ENCODE results near the gene AOX1. TPM values are rescaled to one million over a fixed set of nuclear protein-coding genes. Genes with fewer than 3 reads are reported as not detected.

The AOX1 gene
- total RNA-seq, 4 donors from 2014 or later = 47.2 to 144 (median 69.8) TPM

DNA sequence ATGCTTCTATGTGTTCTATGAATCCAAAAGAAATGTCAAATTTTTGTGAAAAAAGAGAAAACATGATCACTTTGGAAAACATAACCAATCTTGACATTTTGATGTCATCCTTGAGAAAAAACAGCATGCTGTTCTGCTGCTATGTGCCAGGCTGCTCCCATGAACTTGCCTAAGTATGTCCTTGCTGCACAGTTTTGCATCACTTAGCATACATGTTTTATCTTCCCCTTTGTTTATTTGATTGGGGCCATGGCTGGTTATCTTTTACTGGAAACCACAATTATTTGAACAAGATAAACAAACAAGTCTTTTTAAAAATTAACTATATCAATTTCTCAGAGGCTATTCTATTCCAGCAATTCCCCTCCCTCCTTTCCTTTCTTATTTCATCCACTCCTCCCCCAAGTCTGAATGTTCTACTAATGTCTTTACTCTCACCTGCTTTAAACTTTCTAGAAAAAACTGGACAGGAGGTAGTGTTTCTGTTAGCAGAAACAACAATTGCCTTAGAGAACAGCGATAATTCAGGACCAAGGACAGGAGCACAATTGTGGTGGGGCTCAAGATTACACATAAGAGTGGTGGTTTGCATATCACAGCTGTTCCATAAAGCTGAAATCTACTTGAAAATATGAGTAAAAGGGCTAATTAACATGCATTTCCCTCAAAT lies 6.7 kb downstream of the AOX1 start:
- TF ChIP-seq, protein P1, sequence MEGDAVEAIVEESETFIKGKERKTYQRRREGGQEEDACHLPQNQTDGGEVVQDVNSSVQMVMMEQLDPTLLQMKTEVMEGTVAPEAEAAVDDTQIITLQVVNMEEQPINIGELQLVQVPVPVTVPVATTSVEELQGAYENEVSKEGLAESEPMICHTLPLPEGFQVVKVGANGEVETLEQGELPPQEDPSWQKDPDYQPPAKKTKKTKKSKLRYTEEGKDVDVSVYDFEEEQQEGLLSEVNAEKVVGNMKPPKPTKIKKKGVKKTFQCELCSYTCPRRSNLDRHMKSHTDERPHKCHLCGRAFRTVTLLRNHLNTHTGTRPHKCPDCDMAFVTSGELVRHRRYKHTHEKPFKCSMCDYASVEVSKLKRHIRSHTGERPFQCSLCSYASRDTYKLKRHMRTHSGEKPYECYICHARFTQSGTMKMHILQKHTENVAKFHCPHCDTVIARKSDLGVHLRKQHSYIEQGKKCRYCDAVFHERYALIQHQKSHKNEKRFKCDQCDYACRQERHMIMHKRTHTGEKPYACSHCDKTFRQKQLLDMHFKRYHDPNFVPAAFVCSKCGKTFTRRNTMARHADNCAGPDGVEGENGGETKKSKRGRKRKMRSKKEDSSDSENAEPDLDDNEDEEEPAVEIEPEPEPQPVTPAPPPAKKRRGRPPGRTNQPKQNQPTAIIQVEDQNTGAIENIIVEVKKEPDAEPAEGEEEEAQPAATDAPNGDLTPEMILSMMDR (IDR thresholded peaks at IDR 0.05) = no peak
- TF ChIP-seq POLR2A (IDR thresholded peaks at IDR 0.05) = no peak
- intact Hi-C loops (cut with DNase I) = no loop called here
- Histone ChIP-seq H3K27me3 (no peaks in the 10 kb centered on the region), H3K36me3 (no peaks in the 10 kb centered on the region), H3K4me1 (no peaks in the 10 kb centered on the region), H3K9me3 (no peaks in the 10 kb centered on the region), H3K27ac (no peak overlapping the region), H3K4me3 (replicated peaks in 1 of 3) (no peak overlapping the region)
- no peak for DNase-seq
- 34 to 42% methylated on average over 1 of the region's 1 CpG for WGBS, 2 donors

DNA sequence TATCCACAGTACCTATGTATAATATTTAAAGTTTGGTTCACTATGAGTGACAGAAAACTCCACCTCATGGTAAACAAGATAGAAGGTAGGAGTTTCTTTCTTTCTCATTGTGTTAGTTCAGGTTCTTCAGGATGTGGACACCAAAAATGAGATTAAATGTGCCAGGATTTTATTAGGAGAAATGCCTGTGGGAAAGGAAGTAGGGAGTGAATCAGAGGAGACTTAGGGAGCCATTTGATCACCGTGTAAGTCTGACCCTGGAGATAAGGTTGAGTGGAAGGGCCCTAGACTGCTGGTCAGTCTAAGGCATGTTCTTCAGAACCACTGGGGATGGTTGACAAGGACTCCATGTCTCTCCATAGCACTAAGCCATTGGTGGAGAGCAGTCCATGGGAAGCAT lies 8.1 kb downstream of the AOX1 start:
- TF ChIP-seq POLR2A (IDR thresholded peaks at IDR 0.05) = no peak
- TF ChIP-seq, protein P1 (IDR thresholded peaks at IDR 0.05) = no peak
- Histone ChIP-seq H3K4me3 (replicated peaks in 1 of 3) (no peak overlapping the region), H3K27me3 (no peaks in the 10 kb centered on the region), H3K9me3 (no peaks in the 10 kb centered on the region), H3K36me3 (no peaks in the 10 kb centered on the region), H3K4me1 (no peaks in the 10 kb centered on the region), H3K27ac (no peak overlapping the region)
- 74 to 75% methylated on average over 1 of the region's 1 CpG for WGBS, 2 donors
- DNase-seq = no peak
- intact Hi-C loops (cut with DNase I) = no loop called here

DNA sequence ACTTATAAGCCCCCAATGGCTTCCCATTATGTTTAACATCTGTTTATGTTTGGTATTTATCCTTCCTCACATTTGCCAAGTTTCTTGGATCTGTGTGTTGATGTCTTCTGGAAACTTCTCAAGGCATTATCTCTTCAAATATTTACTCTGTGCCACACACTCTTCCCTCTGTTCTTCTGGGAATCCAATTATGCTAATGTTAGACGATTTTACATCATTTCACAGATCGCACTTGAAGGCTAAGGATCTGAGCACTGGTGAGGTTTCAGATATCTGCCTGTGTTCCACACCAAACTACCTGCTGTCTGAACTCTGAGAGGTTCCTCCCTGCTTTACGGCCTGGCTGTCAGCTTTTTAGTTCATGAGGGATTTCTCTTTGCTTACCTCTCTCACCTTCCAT lies 10.1 kb downstream of the AOX1 start:
- no peak for DNase-seq
- intact Hi-C loops (cut with DNase I) = no loop called here
- Histone ChIP-seq H3K36me3 (no peaks in the 10 kb centered on the region), H3K27ac (no peak overlapping the region), H3K27me3 (no peaks in the 10 kb centered on the region), H3K9me3 (no peaks in the 10 kb centered on the region), H3K4me1 (no peaks in the 10 kb centered on the region), H3K4me3 (replicated peaks in 1 of 3) (no peak overlapping the region)
- 71 to 78% methylated on average over 2 of the region's 3 CpGs for WGBS, 2 donors
- TF ChIP-seq, protein P1 (IDR thresholded peaks at IDR 0.05) = no peak
- no peak for TF ChIP-seq POLR2A (IDR thresholded peaks at IDR 0.05)

DNA sequence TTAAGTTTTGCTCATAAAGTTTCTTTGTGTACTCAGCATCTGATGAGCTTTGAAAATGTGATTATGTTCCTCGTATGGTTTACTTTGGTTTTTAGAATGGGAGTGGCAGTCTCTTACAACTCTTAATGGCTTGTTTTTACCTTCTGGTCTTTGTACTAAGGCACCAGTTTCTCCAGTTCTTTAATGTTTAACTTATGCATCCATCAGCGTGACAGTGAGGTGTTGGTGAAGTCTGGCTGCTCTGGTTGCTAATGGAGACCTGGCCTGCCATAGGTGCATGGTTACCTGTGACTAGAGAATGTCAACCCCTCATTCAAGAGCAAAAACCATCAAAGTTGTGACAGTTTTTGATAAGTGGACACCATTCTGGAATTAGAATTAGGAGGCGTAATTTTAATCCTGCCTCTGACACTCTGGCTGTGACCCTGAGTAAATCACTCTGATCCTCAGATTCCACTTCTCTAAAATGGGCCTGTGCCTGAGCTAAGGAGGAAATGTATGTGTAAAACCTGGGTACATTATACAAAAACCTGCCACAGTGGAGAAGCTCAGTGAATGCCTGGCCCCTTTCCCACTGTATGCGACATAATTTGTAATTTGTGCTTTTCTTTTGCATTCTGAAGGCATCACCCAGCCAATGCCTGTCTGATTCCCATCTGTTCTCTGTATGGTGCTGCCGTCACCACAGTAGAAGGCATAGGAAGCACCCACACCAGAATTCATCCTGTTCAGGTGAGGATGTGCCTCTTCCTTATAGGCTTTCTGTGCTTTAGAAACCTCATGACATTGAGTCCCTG lies 11.2 kb downstream of the AOX1 start:
- Histone ChIP-seq H3K4me3 (replicated peaks in 1 of 3) (no peak overlapping the region), H3K27me3 (no peaks in the 10 kb centered on the region), H3K4me1 (no peaks in the 10 kb centered on the region), H3K9me3 (no peaks in the 10 kb centered on the region), H3K36me3 (no peaks in the 10 kb centered on the region), H3K27ac (no peak overlapping the region)
- intact Hi-C loops (cut with DNase I) = no loop called here
- TF ChIP-seq, protein P1 (IDR thresholded peaks at IDR 0.05) = no peak
- TF ChIP-seq POLR2A (IDR thresholded peaks at IDR 0.05) = no peak
- no peak for DNase-seq
- WGBS, 2 donors = 73 to 78% methylated on average over 5 of the region's 5 CpGs

DNA sequence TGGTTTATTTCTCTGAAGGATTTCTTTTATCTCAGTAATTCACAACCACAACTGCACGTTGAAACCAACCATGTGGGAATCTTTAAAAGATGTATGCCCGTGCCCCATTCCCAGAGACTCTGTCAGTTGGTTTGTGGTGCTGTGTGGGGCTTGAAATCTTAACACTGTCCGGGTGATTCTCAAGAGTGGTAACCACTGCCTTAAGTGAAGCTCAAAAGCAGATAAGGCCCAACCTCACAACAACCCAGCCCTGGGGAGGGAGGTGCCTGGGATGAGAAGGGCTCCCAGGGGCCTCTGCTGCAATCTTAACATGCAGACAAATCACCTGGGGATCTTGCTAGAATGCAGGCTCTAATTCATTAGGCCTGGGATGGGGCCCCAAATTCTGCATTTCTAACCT lies 13.4 kb downstream of the AOX1 start:
- H3K4me1 ChIP-seq = no peaks in the 10 kb centered on the region
- TF ChIP-seq, protein P1 (IDR thresholded peaks at IDR 0.05) = no peak
- TF ChIP-seq POLR2A (IDR thresholded peaks at IDR 0.05) = no peak
- H3K27ac ChIP-seq = no peak overlapping the region
- no peaks in the 10 kb centered on the region for H3K9me3 ChIP-seq
- intact Hi-C loops (cut with DNase I) = no loop called here
- 79 to 84% methylated on average over 3 of the region's 3 CpGs for WGBS, 2 donors
- DNase-seq = no peak
- no peaks in the 10 kb centered on the region for H3K27me3 ChIP-seq
- no peaks in the 10 kb centered on the region for H3K36me3 ChIP-seq
- H3K4me3 ChIP-seq (replicated peaks in 1 of 3) = no peak overlapping the region

All from thyroid gland (tissue), 4 donors.